Measurements from ENCODE around the gene RASSF4. TPM values are rescaled to one million over a fixed set of nuclear protein-coding genes. Genes with fewer than 3 reads are reported as not detected.

RASSF4 gene
- total and polyA plus RNA-seq, 4 donors = 19.5 to 55.4 (median 41.6) TPM

GRCh38 chr10:44922796-44923545 is 36.6 kb upstream of the RASSF4 start:
- WGBS, 2 donors = 83 to 88% methylated on average over 7 of the region's 7 CpGs
- Histone ChIP-seq H3K27me3 (ENCODE audit: control insufficient read depth in 3 of 3, insufficient read depth in 3 of 3, low read length in 2 of 3) (no peaks in the 10 kb centered on the region), H3K27ac (ENCODE audit: low read depth in 1 of 2, low read length in 1 of 2) (no peak overlapping the region), H3K36me3 (ENCODE audit: control insufficient read depth in 4 of 4, insufficient read depth in 4 of 4, low read length in 4 of 4) (no peaks in the 10 kb centered on the region), H3K9me3 (ENCODE audit: control insufficient read depth in 4 of 4, insufficient read depth in 3 of 4, low read length in 3 of 4) (peaks cover 0 to 2% (median 0%) of the 10 kb centered on the region in 4 donors), H3K4me3 (no peak overlapping the region), H3K9ac (ENCODE audit: insufficient read depth in 1 of 2, low read length in 2 of 2) (no peak overlapping the region), H3K4me1 (ENCODE audit: control insufficient read depth in 5 of 5, insufficient read depth in 5 of 5, low read length in 5 of 5) (peaks cover 0 to 6% (median 0%) of the 10 kb centered on the region in 5 donors)
- ATAC-seq (ENCODE audit: insufficient read depth, low FRiP score) (no peak), DNase-seq (peak in 1 of 3 donors; percentile 57)
- no peak for TF ChIP-seq CTCF (IDR thresholded peaks at IDR 0.05; ENCODE audit: control extremely low read depth, extremely low read depth)

GRCh38 chr10:44923611-44924010 is 36.0 kb upstream of the RASSF4 start:
- H3K9ac ChIP-seq (ENCODE audit: insufficient read depth in 1 of 2, low read length in 2 of 2) = no peak overlapping the region
- WGBS, 2 donors = 96 to 98% methylated on average over 3 of the region's 3 CpGs
- H3K36me3 ChIP-seq (ENCODE audit: control insufficient read depth in 4 of 4, insufficient read depth in 4 of 4, low read length in 4 of 4) = no peaks in the 10 kb centered on the region
- no peak for TF ChIP-seq CTCF (IDR thresholded peaks at IDR 0.05; ENCODE audit: control extremely low read depth, extremely low read depth)
- no peak overlapping the region for H3K27ac ChIP-seq (ENCODE audit: low read depth in 1 of 2, low read length in 1 of 2)
- peaks cover 0 to 2% (median 0%) of the 10 kb centered on the region in 4 donors for H3K9me3 ChIP-seq (ENCODE audit: control insufficient read depth in 4 of 4, insufficient read depth in 3 of 4, low read length in 3 of 4)
- no peaks in the 10 kb centered on the region for H3K27me3 ChIP-seq (ENCODE audit: control insufficient read depth in 3 of 3, insufficient read depth in 3 of 3, low read length in 2 of 3)
- H3K4me3 ChIP-seq = no peak overlapping the region
- peaks cover 0 to 6% (median 0%) of the 10 kb centered on the region in 5 donors for H3K4me1 ChIP-seq (ENCODE audit: control insufficient read depth in 5 of 5, insufficient read depth in 5 of 5, low read length in 5 of 5)
- DNase-seq (no peak), ATAC-seq (ENCODE audit: insufficient read depth, low FRiP score) (no peak)

- WGBS, 2 donors = 75 to 90% methylated on average over 21 of the region's 21 CpGs
- H3K4me1 ChIP-seq (ENCODE audit: control insufficient read depth in 5 of 5, insufficient read depth in 5 of 5, low read length in 5 of 5) = peaks cover 0 to 6% (median 0%) of the 10 kb centered on the region in 5 donors
- no peak overlapping the region for H3K27ac ChIP-seq (ENCODE audit: low read depth in 1 of 2, low read length in 1 of 2)
- no peak overlapping the region for H3K4me3 ChIP-seq
- H3K9me3 ChIP-seq (ENCODE audit: control insufficient read depth in 4 of 4, insufficient read depth in 3 of 4, low read length in 3 of 4) = peaks cover 0 to 2% (median 0%) of the 10 kb centered on the region in 4 donors
- ATAC-seq (ENCODE audit: insufficient read depth, low FRiP score) (no peak), DNase-seq (no peak)
- H3K36me3 ChIP-seq (ENCODE audit: control insufficient read depth in 4 of 4, insufficient read depth in 4 of 4, low read length in 4 of 4) = no peaks in the 10 kb centered on the region
- no peaks in the 10 kb centered on the region for H3K27me3 ChIP-seq (ENCODE audit: control insufficient read depth in 3 of 3, insufficient read depth in 3 of 3, low read length in 2 of 3)
- TF ChIP-seq CTCF (IDR thresholded peaks at IDR 0.05; ENCODE audit: control extremely low read depth, extremely low read depth) = no peak
- H3K9ac ChIP-seq (ENCODE audit: insufficient read depth in 1 of 2, low read length in 2 of 2) = no peak overlapping the region
Observed at GRCh38 chr10:44924261-44925040, 35.2 kb upstream of the RASSF4 start.
